ENCODE results near the gene NLN. TPM values are rescaled to one million over a fixed set of nuclear protein-coding genes. Genes with fewer than 3 reads are reported as not detected.
"Not testable (repeated sequence)": the region's sequence is repeated elsewhere in the genome, so short reads cannot be mapped to it uniquely, and the experiment has no call there.

The NLN gene
- 10 to 100 TPM; 20.0 to 46.3 (median 34.7) TPM for polyA plus RNA-seq (ENCODE audit: insufficient read length in 4 of 4)

DNA sequence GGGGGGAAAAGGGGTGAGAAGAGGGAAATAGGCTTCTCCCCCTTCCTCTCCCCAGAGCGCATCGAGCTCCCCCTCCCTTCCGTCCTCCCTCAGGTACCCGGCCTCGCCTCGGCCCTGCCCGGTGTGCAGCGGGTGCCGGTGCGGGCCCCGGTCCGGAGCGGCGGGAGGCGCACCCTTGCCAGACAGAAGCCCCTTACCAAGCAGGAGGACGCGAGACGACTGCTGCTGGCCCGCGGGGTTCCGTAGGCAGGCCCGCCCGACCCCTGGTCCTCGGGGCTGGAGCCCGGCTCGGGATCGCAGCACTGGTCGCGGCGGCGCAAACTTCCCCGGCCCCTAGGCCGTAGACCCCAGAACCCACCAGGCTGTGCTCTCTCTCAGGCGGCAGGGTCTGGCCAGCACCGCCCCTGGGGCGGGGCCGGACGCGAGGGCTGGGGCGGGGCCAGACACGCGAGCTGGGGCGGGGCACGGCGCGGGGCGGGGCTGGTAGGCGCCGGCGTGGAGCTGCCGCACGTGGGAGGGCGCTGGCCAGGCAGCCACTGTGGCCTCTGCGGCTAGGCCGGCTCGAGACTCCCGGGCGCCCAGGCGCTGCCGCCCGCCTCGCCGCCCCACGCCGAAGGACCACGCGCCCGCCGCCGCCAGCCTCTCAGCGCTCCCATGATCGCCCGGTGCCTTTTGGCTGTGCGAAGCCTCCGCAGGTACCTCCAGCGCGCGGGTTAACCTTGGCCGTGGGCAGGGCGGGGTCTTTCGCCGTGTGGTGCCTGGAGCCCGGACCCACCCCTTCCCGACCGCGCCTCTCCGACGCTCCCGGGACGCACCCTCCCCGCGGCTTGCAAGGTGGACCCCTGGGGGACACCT is at the start of gene NLN, which contains the start of gene SGTB:
TSS of gene NLN (plus strand) at position 486 of the 855 bp plus-strand sequence. CDS start at position 655, 169 bp downstream.
TSS of gene SGTB (minus strand) at position 390 of the 855 bp plus-strand sequence. CDS start 1,302 bp downstream, outside the sequence.
- peak; percentile 50 to 80 (median 74) for DNase-seq (ENCODE audit: low read depth in 4 of 4, low spot score in 3 of 4)

DNA sequence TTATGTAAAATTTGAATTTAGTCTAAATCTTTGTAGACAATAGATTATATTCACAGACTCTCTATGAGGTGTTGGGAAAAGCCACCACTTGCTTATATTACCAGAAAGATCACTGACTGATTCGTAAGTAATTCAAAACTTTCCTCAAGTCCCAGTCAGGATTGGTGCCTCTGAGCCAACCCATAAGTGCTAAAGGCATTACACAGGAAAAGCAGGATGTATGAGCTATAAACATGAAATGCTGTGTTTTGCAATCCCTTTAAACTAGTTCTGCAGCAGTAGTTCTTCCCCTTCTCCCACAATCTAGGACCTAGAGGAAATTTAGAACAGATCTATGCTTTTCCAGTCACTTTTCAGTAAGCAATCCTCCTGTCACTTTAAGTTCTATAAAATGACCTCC is 49.2 kb upstream of the NLN start:
- no peak for DNase-seq (ENCODE audit: low read depth in 4 of 4, low spot score in 3 of 4)

DNA sequence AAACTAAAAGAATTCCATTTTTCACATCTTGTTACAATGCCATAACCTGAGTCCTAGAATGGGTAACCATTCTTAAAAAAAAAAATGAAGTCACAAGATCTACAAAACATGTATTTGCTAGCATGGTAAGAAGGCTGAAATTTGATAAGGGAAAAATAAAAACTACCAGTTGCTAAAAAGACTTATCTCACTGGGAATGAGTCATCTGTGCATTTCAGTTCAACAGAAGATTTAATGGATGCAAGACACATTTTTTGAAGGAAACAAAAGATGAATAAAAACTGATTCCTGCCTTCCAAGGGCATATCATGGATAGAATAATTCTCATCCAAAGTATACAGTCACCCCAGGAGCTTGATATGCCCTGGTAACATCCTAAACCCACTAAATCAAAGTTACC is 47.3 kb upstream of the NLN start:
- no peak for DNase-seq (ENCODE audit: low read depth in 4 of 4, low spot score in 3 of 4)

DNA sequence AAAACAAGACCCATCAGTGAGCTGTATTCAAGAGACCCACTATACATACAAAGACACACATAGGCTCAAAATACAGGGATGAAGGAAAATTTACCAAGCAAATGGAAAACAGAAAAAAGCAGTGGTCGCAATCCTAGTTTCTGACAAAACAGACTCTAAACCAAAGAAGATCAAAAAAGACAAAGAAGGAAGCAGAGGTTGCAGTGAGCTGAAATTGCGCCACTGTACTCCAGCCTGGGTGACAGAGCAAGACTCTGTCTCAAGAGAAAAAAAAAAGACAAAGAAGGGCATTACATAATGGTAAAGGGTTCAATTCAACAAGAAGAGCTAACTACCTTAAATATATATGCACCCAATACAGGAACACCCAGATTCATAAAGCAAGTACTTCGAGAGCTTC is 45.9 kb upstream of the NLN start:
- DNase-seq (ENCODE audit: low read depth in 4 of 4, low spot score in 3 of 4) = not testable (repeated sequence)

DNA sequence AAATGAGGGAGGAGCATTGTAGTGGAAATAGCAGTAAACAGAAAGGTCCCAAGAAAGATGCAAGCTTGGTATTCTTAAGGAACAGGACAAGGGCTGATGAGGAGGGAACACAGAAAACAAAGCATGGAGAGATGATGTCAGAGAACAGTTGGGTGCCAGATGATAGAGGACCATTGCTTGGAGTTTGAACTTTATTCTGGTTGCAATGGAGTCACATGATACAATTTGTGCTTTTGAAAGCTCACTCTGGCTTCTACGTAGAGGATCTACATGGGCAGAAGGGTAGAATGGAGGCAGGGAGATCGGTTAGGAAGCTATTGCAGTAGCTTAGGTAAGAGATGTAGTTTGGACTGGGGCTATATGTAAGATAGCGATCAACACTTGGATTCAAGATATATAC is 39.9 kb upstream of the NLN start:
- no peak for DNase-seq (ENCODE audit: low read depth in 4 of 4, low spot score in 3 of 4)

DNA sequence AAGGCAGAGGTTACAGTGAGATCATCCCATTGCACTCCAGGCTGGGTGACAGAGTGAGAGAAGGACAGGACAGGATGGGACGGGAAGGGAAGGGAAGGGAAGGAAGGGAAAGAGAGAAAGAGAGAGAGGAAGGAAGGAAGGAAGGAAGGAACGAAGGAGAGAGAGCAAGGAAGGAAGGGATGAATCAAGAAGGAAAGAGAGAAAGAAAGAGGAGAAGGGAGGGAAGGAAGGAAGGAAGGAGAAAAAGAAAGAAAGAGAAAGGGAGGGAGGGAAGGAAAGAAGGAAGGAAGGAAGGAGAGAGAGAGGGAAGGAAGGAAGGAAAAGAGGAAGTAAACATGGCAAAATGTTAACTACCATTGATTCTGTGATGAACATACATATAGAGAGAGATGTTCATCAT is 28.9 kb upstream of the NLN start:
- DNase-seq (ENCODE audit: low read depth in 4 of 4, low spot score in 3 of 4) = no peak

DNA sequence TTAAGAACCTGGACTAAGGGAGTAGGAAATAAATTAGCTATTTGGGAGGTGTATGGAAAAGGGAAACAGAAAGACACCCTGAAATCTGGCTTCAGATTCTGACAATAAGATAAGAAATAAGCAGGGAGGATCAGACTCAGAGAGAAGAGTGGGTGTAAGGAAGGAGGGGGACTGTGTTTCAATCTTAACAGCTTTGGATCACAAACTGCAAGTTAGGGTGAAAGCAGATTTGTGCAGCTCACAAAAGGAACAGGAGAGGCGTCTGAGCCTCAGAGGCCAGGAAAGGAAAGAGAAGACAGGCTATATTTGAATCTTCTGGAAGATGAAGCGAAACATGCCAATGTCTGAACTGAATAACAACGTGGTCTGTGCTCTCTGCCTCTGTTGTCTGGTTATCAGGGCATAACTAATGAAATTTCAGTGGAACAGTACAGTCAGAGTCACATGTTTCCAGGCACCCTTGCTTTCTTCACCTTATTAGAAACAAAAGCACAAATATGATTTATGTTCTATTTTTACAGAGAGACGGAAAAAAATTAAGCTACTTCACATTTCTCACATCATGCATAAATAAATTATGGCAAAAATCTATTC is 26.7 kb upstream of the NLN start:
- DNase-seq (ENCODE audit: low read depth in 4 of 4, low spot score in 3 of 4) = no peak

DNA sequence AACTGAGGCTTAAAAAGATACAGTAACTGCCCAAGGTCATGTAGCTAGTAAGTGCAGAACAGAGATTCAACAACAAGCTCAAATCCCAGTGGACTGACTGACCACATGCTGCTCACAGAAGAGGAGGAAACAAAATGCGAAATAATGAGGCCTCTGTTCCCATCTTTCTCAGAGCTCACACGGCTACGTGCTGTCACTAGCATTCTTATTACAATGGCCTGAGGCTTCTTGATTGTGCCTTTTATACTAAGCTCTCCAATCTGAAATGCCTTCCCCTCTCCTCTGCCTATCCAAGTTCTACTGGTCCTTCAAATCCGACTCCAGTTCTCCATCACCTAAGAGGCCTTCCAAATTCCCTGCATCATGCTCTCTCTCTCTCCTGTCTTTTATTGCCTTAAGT is 26.1 kb upstream of the NLN start:
- DNase-seq (ENCODE audit: low read depth in 4 of 4, low spot score in 3 of 4) = no peak

DNA sequence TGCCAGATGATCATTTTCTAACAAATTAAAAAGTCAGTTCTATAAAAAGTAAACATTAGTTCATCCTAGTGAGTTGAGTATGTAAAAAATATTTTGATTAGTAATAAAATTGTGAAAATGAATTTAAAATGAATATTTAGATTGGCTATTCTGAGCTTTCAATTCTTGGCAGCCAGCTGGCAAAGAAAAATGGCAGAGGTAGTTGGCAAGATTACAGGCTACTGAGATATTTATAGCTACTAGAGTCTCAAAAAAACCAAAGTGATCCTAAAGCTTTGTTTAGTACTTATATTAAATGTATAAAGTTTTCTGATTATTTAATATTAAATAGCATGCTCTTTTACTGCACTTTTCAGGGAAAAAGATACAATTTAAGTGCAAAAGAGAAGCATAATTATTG is 25.1 kb upstream of the NLN start:
- DNase-seq (ENCODE audit: low read depth in 4 of 4, low spot score in 3 of 4) = no peak

DNA sequence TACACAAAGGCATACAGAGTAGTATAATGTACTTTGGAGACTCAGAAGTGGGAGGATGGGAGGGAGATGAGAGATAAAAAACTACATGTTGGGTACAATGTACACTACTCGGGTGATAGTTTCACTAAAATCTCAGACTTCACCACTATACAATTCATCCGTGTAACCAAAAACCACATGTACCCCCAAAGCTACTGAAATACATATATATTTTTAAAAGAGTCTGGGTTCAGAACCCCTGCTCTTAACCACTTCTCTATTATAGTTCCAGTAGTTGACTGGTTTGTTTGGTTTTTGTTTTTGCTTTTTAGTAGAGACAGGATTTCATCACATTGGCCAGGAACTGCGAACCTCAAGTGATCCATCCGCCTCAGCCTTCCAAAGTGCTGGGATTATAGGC is 22.7 kb upstream of the NLN start:
- no peak for DNase-seq (ENCODE audit: low read depth in 4 of 4, low spot score in 3 of 4)

DNA sequence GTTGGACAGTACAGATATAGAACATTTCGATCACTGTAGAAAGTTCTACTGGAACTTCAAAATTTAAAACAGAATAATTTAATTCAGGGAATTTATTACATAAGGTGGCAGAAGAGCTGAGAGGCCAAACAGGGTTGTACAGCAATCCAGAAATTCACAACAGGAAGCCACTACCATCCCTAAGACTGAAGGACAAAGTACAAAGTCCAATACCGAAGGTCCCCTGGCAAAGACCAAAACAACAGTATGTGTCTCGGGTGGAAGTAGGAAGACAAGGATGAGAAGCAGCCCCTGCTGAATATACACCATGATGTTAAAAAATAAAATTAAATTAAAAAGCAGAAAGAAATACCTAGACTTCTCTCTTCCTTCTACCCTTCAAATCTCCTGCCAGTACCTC is 20.0 kb upstream of the NLN start:
- no peak for DNase-seq (ENCODE audit: low read depth in 4 of 4, low spot score in 3 of 4)

DNA sequence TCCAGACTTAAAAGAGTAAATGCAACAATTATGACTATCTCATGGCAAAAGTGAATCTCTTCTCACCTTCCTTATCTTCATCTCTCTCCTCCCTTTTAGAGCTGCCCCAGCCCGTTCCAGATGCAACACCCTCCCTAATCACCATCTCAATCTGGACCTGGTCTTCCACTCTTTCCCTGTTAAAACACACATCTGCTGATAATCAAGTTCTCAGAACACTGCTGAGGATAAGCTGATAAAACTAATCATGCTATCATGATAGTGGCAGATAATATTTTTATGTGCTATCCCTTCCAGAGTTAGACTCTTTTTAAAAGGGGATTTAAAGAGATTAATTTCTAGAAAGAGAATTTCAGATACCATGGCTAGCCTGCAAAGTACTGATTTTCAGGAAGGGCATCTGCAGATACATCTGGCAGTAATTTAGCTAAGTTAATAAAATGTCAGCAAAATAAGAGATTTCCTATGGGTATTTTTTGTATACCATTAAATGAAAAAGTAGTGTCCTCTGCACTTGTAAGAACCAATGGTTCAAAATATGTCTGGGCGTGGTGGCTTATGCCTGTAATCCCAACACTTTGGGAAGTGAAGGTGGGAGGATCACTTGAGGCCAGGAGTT is 17.3 kb upstream of the NLN start:
- DNase-seq (ENCODE audit: low read depth in 4 of 4, low spot score in 3 of 4) = no peak

DNA sequence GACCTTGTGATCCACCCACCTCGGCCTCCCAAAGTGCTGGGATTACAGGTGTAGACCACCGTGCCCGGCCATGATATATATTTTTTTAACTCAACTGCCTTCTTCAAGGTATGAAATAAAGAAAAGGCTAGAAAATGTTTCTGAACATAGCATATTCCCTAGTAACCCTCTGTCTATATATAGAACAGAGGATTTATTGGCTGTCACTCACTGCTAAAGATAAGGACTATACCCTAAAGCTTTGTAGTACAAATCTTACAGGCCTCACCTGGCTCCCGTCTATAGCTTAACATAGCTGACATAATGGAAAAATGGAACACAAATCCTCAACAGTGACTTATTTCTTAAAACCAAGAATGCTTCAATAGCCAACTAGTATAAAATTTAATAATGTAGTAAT is 14.3 kb upstream of the NLN start:
- no peak for DNase-seq (ENCODE audit: low read depth in 4 of 4, low spot score in 3 of 4)

DNA sequence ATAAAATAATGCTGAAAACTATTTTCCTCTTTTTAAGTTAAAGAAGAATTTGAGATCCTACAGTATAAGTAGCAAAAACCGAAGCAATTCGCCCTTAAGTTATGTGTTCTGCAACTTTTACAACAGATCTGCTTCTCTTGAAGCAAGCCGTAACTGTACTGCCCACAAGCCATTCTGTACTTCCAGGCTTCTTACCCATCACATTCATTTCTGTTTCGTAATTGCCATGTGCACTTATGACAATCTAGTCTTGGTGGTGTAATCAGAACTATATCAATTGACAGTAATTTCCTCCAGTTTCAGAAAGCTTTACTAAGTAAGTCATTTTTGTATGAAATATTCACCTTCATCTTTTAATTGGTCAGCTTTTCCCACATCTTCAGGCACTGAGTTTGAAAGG is 13.9 kb upstream of the NLN start:
- DNase-seq (ENCODE audit: low read depth in 4 of 4, low spot score in 3 of 4) = no peak

DNA sequence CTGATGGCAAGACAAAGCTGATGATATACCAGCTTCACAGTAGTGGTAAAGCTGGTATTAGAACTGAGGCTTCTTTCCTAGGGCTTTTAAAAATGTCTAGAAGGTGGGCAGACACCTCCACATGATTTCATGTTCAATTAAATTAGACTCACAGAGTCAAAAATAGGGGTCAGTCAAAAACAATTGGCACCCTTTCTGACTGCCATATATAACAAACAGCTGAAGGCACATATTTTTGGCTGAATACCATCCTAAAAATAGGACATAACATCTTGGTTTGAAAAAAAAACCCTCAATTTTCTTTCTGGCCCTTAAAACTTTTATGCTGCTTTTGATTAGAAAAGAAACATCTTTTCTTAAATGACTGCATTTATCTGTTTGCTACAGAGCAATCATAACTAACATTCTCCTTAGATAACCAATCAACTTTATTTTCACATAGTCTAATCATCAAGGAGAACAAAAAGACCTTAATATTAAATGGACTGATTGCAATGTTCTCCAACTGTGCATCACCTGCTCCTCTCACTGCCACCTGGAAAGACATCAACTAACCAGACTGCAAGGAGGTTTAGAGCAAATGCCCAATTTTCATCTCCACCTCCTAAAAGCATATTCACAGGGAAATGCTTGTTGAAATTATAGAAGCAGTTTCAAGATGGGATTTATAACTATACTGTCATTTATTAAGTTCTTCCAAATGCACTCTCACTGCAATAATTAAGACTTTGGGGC is 3.3 kb upstream of the NLN start:
- no peak for DNase-seq (ENCODE audit: low read depth in 4 of 4, low spot score in 3 of 4)

DNA sequence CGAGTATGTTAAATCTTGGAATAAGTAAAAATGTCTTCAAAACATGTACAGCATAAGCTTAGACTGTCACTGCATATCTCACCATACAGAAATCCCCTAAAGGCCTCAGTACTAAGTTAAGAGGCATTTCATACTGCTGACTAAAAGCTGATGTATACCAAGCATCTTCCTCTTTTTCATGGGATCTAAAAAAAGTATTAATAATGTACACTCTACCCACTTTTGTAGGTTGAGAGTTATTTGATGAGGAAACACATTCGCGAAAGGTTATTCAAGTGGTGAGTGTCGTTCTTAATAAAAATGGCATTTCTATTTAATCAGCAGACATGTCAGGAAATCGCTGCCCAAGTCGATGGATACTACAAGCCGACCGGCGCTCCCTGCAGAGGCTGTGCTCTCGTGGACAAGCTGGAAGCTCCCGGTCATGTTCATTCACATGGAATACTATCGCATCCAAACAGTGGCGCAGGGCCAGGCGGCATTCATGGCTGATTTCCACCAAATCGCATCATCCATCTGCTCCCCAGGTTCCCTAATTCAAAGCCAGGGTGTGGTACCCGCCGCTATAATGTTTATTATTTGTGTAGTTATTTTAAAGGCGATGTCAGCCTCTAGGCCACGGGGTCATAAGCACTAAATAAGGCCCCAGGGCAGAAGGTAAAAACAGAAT is 820 bp upstream of the NLN start:
- peak; percentile 16 to 39 (median 30) for DNase-seq (ENCODE audit: low read depth in 4 of 4, low spot score in 3 of 4)

DNA sequence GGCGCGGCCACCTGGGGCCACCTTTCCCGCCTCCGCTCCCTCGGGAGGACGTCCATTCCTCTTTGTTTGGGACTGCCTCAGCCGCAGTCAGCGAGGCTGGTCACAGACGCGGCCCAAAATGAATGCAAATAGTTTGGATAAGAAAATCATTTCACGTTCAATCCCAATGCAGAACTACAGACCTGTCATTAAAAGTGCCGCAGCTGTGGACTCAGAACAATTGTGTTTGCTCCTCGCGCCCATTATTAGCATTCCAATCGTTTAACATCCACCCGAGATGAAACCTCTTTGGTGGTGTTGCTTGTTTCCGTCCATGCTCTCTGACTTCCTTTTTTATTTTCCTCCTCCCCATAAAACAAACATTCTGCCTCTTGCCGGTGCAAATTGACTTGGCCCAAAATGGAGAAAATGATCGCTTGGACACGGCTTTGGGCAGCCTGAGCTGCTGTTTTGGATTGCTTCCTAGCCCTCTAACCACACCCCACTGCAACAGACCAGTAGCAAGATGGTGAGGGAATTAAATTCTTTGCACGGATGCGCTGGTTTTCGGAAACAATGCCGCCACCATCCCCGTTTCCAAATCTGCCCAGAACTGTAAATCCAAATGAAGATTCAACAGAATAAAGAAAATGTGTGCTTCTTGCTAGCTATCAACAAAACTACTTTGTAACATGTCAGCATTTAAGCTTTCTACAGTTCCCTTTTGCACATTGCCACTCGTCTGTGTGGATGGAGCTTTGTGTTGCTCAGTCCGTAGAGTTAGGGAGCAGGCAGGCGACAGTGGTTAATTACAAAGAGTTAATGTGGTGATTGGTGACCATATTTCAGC is 784 bp downstream of the NLN start:
- peak; percentile 34 to 52 (median 37) for DNase-seq (ENCODE audit: low read depth in 4 of 4, low spot score in 3 of 4)

DNA sequence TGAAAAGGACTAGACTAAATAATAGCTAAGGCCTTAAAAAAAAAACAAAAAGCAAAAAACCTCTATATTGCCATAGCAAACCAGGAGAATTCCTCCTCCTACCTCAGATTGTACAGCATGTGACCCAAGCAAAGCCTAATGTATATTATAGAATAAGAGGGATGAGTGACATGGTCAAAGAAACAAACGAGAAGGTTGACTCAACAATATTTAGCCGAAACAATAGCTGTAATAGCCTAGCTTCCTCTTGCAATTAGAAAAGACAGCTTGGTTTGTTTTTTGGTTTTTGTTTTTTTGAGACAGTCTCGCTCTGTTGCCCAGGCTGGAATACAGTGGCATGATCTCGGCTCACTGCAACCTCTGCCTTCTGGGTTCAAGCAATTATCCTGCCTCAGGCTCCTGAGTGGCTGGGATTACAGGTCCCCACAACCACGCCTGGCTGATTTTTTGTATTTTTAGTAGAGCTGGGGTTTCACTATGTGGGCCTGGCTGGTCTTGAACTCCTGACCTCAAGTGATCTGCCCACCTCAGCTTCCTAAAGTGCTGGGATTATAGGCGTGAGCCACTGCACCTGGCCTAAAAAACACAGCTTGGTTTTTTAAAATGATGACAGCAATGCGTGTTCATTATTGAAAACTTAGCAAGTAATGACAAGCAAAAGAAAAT is 5.6 kb downstream of the NLN start:
- no peak for DNase-seq (ENCODE audit: low read depth in 4 of 4, low spot score in 3 of 4)

DNA sequence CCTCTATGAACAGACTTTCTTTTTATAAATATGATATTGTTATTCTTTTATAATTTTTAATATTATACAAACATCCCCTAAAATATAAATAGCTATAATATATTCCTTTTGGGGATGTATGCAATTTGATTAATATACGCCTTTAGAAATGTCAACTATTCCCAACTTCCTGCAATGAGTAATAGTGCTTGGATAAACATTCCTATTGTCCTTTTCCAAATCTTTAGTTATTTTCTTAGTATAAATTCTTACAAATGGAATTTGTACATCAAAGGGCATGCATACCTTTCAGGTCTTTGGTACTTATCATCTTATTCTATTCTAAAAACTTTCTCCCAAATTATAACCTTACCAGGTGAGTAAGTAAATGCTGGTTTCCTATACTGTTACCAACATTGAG is 6.2 kb downstream of the NLN start:
- DNase-seq (ENCODE audit: low read depth in 4 of 4, low spot score in 3 of 4) = no peak
